NT2/D1 (cell line): Measurements from ENCODE around the gene U2AF1L4.

Experiments
- SUZ12 ChIP-seq: IDR thresholded peaks from 2 replicates; pipeline ENCODE4 v1.6.1; 2011; ENCODE audit not compliant: insufficient read length, insufficient read depth; ENCODE audit errors: extremely low read depth
- YY1 ChIP-seq: IDR thresholded peaks from 2 replicates; pipeline ENCODE4 v1.6.1; 2011; ENCODE audit not compliant: insufficient read length, insufficient read depth
- ZNF274 ChIP-seq: IDR thresholded peaks from 2 replicates; pipeline ENCODE4 v1.6.1; 2011; ENCODE audit warnings: mild to moderate bottlenecking, low read depth, low read length

DNA sequence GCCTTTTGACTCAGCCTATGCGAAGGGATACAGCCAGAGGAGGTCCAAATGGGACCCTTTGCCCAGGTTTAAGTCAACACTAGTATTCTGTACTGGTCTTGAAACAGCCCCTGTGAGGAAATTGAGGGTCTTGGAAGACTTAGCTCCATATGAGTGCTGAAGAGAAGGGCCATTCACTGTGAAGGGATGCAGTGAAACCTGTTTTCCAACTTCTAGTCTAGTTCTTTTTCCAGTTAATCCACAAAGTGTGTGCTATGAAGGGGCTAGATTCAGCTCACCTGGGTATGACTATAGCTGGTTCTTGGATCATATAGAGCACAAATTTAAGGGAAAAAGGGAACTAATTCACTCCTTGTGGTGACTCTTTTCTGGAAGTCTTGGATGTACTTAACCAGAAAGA is 36.8 kb downstream of the U2AF1L4 start:
- TF ChIP-seq SUZ12 = no peak
- no peak for TF ChIP-seq ZNF274
- TF ChIP-seq YY1 = no peak
